Endodermal cell (in vitro differentiated cells): ENCODE results near the gene ZSCAN31. TPM values are rescaled to one million over a fixed set of nuclear protein-coding genes. Genes with fewer than 3 reads are reported as not detected.
"Not testable (repeated sequence)": the region's sequence is repeated elsewhere in the genome, so short reads cannot be mapped to it uniquely, and the experiment has no call there.

ENCODE experiments used
- DNase-seq: peaks from one replicate; pipeline ENCODE4 v3.0.0-alpha.2; 2017
- H3K27ac ChIP-seq: 2 replicates; pipeline ENCODE4 v1.5.1; 2013; ENCODE audit warnings: mild to moderate bottlenecking, low read depth, low read length, moderate library complexity
- H3K27me3 ChIP-seq: 2 replicates; pipeline ENCODE4 v1.6.1; 2013; ENCODE audit warnings: mild to moderate bottlenecking, low read length, moderate library complexity; ENCODE audit not compliant: insufficient read depth, control insufficient read depth, poor library complexity, severe bottlenecking
- H3K36me3 ChIP-seq: 2 replicates; pipeline ENCODE4 v1.7.0; 2013; ENCODE audit warnings: mild to moderate bottlenecking, low read length, moderate library complexity; ENCODE audit not compliant: control insufficient read depth, insufficient read depth
- H3K4me1 ChIP-seq: one replicate; pipeline ENCODE4 v1.7.0; 2013; ENCODE audit warnings: low read length; ENCODE audit not compliant: control insufficient read depth, insufficient read depth
- H3K4me3 ChIP-seq: 2 replicates; pipeline ENCODE4 v1.5.1; 2013; ENCODE audit warnings: mild to moderate bottlenecking, low read length, moderate library complexity
- H3K9ac ChIP-seq: 2 replicates; pipeline ENCODE4 v1.6.1; 2013; ENCODE audit warnings: mild to moderate bottlenecking, low read length, moderate library complexity; ENCODE audit not compliant: poor library complexity, severe bottlenecking; ENCODE audit errors: extremely low read depth
- H3K9me3 ChIP-seq: 2 replicates; pipeline ENCODE4 v1.6.1; 2013; ENCODE audit warnings: mild to moderate bottlenecking, low read length, moderate library complexity; ENCODE audit not compliant: control insufficient read depth
- H3K27ac Mint-ChIP-seq: 2 replicates; pipeline ENCODE4 v1.8.0; 2020; ENCODE audit warnings: mixed read lengths
- H3K27me3 Mint-ChIP-seq: 2 replicates; pipeline ENCODE4 v1.8.0; 2021; ENCODE audit warnings: mild to moderate bottlenecking, mixed read lengths; ENCODE audit not compliant: insufficient read depth
- H3K36me3 Mint-ChIP-seq: 2 replicates; pipeline ENCODE4 v1.8.0; 2020; ENCODE audit warnings: low read depth, mixed read lengths
- H3K4me1 Mint-ChIP-seq: 2 replicates; pipeline ENCODE4 v1.8.0; 2020; ENCODE audit warnings: mixed read lengths
- H3K4me3 Mint-ChIP-seq: 2 replicates; pipeline ENCODE4 v1.8.0; 2020; ENCODE audit warnings: mild to moderate bottlenecking, moderate library complexity, mixed read lengths
- H3K9me3 Mint-ChIP-seq: 2 replicates; pipeline ENCODE4 v1.8.0; 2020; ENCODE audit warnings: mild to moderate bottlenecking, mixed read lengths
- WGBS, 2 experiments: methylation state at CpG; one replicate each; pipeline versions ENCODE4 v1.1.5 to v1.1.7; 2013; ENCODE audit warnings: missing lambda C conversion rate in 2 of 2, mixed read lengths in 1 of 2; ENCODE audit not compliant: insufficient coverage in 1 of 2, insufficient read length in 1 of 2; 5-methylcytosine and 5-hydroxymethylcytosine counted together
- total RNA-seq, 2 donors: library from RNA; stranded (reverse); fragmentation: NEBNext Ultra II Directional in 1 of 2; extraction: Animal tissue kit (Norgen Biotek cat#: 25700) in 1 of 2; gene quantifications; 2 replicates in 1 of 2; 3 replicates in 1 of 2; pipeline ENCODE4 v1.2.1, GENCODE V29; 2021
- TF ChIP-seq, protein P1 (sequence below): fragments of 200-600 bp; sonication (generic); conservative IDR thresholded peaks from 2 replicates; pipeline ENCODE4 v1.5.0; 2021; ENCODE audit warnings: antibody characterized with exemption, mild to moderate bottlenecking

ZSCAN31 gene
- total RNA-seq, 2 donors from 2014 or later, result 1.7 to 4.7 TPM

GRCh38 chr6:28311139-28311823 is 24.7 kb downstream of the ZSCAN31 start:
- 87 to 90% methylated on average over 6 to 9 of the region's 9 CpGs for WGBS, 2 experiments
- H3K36me3 ChIP-seq, result no peaks in the 10 kb centered on the region
- peak overlapping the region; percentile 2 for H3K9ac ChIP-seq
- no peaks in the 10 kb centered on the region for H3K4me1 ChIP-seq
- H3K27ac ChIP-seq, result no peak overlapping the region
- H3K4me3 ChIP-seq, result no peak overlapping the region
- DNase-seq, result no peak
- H3K27me3 ChIP-seq, result no peaks in the 10 kb centered on the region
- peaks cover 10% of the 10 kb centered on the region for H3K36me3 Mint-ChIP-seq
- H3K4me1 Mint-ChIP-seq, result peaks cover 23% of the 10 kb centered on the region
- no peak overlapping the region for H3K4me3 Mint-ChIP-seq
- H3K9me3 Mint-ChIP-seq, result peaks cover 5% of the 10 kb centered on the region
- peaks cover 10% of the 10 kb centered on the region for H3K9me3 ChIP-seq
- peaks cover 4% of the 10 kb centered on the region for H3K27me3 Mint-ChIP-seq
- H3K27ac Mint-ChIP-seq, result peak overlapping the region; percentile 35
- TF ChIP-seq, protein P1, sequence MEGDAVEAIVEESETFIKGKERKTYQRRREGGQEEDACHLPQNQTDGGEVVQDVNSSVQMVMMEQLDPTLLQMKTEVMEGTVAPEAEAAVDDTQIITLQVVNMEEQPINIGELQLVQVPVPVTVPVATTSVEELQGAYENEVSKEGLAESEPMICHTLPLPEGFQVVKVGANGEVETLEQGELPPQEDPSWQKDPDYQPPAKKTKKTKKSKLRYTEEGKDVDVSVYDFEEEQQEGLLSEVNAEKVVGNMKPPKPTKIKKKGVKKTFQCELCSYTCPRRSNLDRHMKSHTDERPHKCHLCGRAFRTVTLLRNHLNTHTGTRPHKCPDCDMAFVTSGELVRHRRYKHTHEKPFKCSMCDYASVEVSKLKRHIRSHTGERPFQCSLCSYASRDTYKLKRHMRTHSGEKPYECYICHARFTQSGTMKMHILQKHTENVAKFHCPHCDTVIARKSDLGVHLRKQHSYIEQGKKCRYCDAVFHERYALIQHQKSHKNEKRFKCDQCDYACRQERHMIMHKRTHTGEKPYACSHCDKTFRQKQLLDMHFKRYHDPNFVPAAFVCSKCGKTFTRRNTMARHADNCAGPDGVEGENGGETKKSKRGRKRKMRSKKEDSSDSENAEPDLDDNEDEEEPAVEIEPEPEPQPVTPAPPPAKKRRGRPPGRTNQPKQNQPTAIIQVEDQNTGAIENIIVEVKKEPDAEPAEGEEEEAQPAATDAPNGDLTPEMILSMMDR, result no peak

GRCh38 chr6:28306363-28306762 is 29.6 kb downstream of the ZSCAN31 start:
- not testable (repeated sequence) for H3K27ac ChIP-seq, H3K4me3 ChIP-seq, H3K4me1 ChIP-seq, H3K36me3 ChIP-seq, H3K27me3 ChIP-seq, H3K9me3 ChIP-seq, H3K27ac Mint-ChIP-seq, H3K9ac ChIP-seq, DNase-seq, H3K27me3 Mint-ChIP-seq, H3K4me3 Mint-ChIP-seq, H3K9me3 Mint-ChIP-seq
- peaks cover 24% of the 10 kb centered on the region for H3K4me1 Mint-ChIP-seq
- peaks cover 21% of the 10 kb centered on the region for H3K36me3 Mint-ChIP-seq

DNA sequence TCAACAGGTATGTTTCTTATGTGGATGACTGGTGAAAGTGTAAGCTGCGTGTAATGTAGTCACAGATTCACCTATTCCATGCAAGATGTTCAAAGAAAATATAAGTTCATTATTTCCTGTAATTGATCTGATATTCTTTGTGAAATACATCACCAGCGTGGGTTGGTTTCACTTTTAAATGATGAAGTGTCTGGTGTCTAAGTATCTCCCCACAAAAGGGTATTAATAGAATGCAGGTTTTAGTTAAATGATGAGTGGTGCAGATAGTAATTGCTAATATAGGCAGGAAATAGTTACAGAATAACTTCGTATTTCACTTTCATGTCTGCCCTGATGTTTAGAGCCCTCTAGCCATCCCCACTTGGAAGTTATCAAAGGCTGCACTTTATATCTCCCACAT is 32.4 kb downstream of the ZSCAN31 start:
- H3K4me3 ChIP-seq, result no peak overlapping the region
- peaks cover 15% of the 10 kb centered on the region for H3K36me3 ChIP-seq
- Mint-ChIP-seq H3K27me3 (no peaks in the 10 kb centered on the region), H3K9me3 (peaks cover 2% of the 10 kb centered on the region), H3K27ac (no peak overlapping the region), H3K36me3 (peaks cover 36% of the 10 kb centered on the region), H3K4me3 (no peak overlapping the region), H3K4me1 (peaks cover 4% of the 10 kb centered on the region)
- no peaks in the 10 kb centered on the region for H3K4me1 ChIP-seq
- H3K27ac ChIP-seq, result no peak overlapping the region
- TF ChIP-seq, protein P1, result no peak
- no peak for DNase-seq
- H3K27me3 ChIP-seq, result no peaks in the 10 kb centered on the region
- peaks cover 7% of the 10 kb centered on the region for H3K9me3 ChIP-seq
- WGBS, 2 experiments, result 93 to 100% methylated on average over 2 of the region's 3 CpGs
- no peak overlapping the region for H3K9ac ChIP-seq
